Measurements from ENCODE around the gene CATSPERZ.

GRCh38 chr11:64290352-64291261 lies 9.6 kb upstream of the CATSPERZ start:
- TF ChIP-seq KLF13 (CRISPR knock-in tag; IDR thresholded peaks at IDR 0.05): no peak
- no peak for TF ChIP-seq ZFP37 (CRISPR knock-in tag; IDR thresholded peaks at IDR 0.05; ENCODE audit: borderline replicate concordance)
- TF ChIP-seq YY1 (IDR thresholded peaks at IDR 0.05; ENCODE audit: insufficient read depth, insufficient replicate concordance, low read depth, low read length): no peak
- TF ChIP-seq UBTF (CRISPR knock-in tag; IDR thresholded peaks at IDR 0.05): no peak
- TF ChIP-seq PRPF4 (IDR thresholded peaks at IDR 0.05; ENCODE audit: low read depth, low read length, poor library complexity, severe bottlenecking): no peak
- no peak for TF ChIP-seq ZBTB33 (CRISPR knock-in tag; IDR thresholded peaks at IDR 0.05)
- no peak for TF ChIP-seq ZNF513 (CRISPR knock-in tag; conservative IDR thresholded peaks at IDR 0.05)
- TF ChIP-seq RARG (CRISPR knock-in tag; IDR thresholded peaks at IDR 0.05; ENCODE audit: low read depth): no peak
- TF ChIP-seq CTCF (CRISPR knock-in tag; IDR thresholded peaks at IDR 0.05): no peak
- no peak for TF ChIP-seq HMG20A (CRISPR knock-in tag; IDR thresholded peaks at IDR 0.05; ENCODE audit: borderline replicate concordance)
- no peak for TF ChIP-seq HMGXB4 (CRISPR knock-in tag; IDR thresholded peaks at IDR 0.05; ENCODE audit: borderline replicate concordance in 1 of 2, low read depth in 1 of 2)
- TF ChIP-seq ZNF761 (CRISPR knock-in tag; conservative IDR thresholded peaks at IDR 0.05): no peak

Data from HepG2 (cell line).